Endodermal cell (in vitro differentiated cells): ENCODE measurements around the gene APBA1. TPM values are rescaled to one million over a fixed set of nuclear protein-coding genes. Genes with fewer than 3 reads are reported as not detected.

Experiments
- DNase-seq: peaks from one replicate; pipeline ENCODE4 v3.0.0-alpha.2; 2017
- H3K27ac ChIP-seq: 2 replicates; pipeline ENCODE4 v1.5.1; 2013; ENCODE audit warnings: mild to moderate bottlenecking, low read depth, low read length, moderate library complexity
- H3K27me3 ChIP-seq: 2 replicates; pipeline ENCODE4 v1.6.1; 2013; ENCODE audit warnings: mild to moderate bottlenecking, low read length, moderate library complexity; ENCODE audit not compliant: insufficient read depth, control insufficient read depth, poor library complexity, severe bottlenecking
- H3K36me3 ChIP-seq: 2 replicates; pipeline ENCODE4 v1.7.0; 2013; ENCODE audit warnings: mild to moderate bottlenecking, low read length, moderate library complexity; ENCODE audit not compliant: control insufficient read depth, insufficient read depth
- H3K4me1 ChIP-seq: one replicate; pipeline ENCODE4 v1.7.0; 2013; ENCODE audit warnings: low read length; ENCODE audit not compliant: control insufficient read depth, insufficient read depth
- H3K4me3 ChIP-seq: 2 replicates; pipeline ENCODE4 v1.5.1; 2013; ENCODE audit warnings: mild to moderate bottlenecking, low read length, moderate library complexity
- H3K9ac ChIP-seq: 2 replicates; pipeline ENCODE4 v1.6.1; 2013; ENCODE audit warnings: mild to moderate bottlenecking, low read length, moderate library complexity; ENCODE audit not compliant: poor library complexity, severe bottlenecking; ENCODE audit errors: extremely low read depth
- H3K9me3 ChIP-seq: 2 replicates; pipeline ENCODE4 v1.6.1; 2013; ENCODE audit warnings: mild to moderate bottlenecking, low read length, moderate library complexity; ENCODE audit not compliant: control insufficient read depth
- H3K27ac Mint-ChIP-seq: 2 replicates; pipeline ENCODE4 v1.8.0; 2020; ENCODE audit warnings: mixed read lengths
- H3K27me3 Mint-ChIP-seq: 2 replicates; pipeline ENCODE4 v1.8.0; 2021; ENCODE audit warnings: mild to moderate bottlenecking, mixed read lengths; ENCODE audit not compliant: insufficient read depth
- H3K36me3 Mint-ChIP-seq: 2 replicates; pipeline ENCODE4 v1.8.0; 2020; ENCODE audit warnings: low read depth, mixed read lengths
- H3K4me1 Mint-ChIP-seq: 2 replicates; pipeline ENCODE4 v1.8.0; 2020; ENCODE audit warnings: mixed read lengths
- H3K4me3 Mint-ChIP-seq: 2 replicates; pipeline ENCODE4 v1.8.0; 2020; ENCODE audit warnings: mild to moderate bottlenecking, moderate library complexity, mixed read lengths
- H3K9me3 Mint-ChIP-seq: 2 replicates; pipeline ENCODE4 v1.8.0; 2020; ENCODE audit warnings: mild to moderate bottlenecking, mixed read lengths
- CTCF ChIP-seq: fragments of 200-600 bp; sonication (generic); conservative IDR thresholded peaks from 2 replicates; pipeline ENCODE4 v1.5.0; 2021; ENCODE audit warnings: antibody characterized with exemption, mild to moderate bottlenecking
- WGBS, 2 experiments: methylation state at CpG; one replicate each; pipeline versions ENCODE4 v1.1.5 to v1.1.7; 2013; ENCODE audit warnings: missing lambda C conversion rate in 2 of 2, mixed read lengths in 1 of 2; ENCODE audit not compliant: insufficient coverage in 1 of 2, insufficient read length in 1 of 2; 5-methylcytosine and 5-hydroxymethylcytosine counted together
- total RNA-seq, 2 donors: library from RNA; stranded (reverse); fragmentation: NEBNext Ultra II Directional in 1 of 2; extraction: Animal tissue kit (Norgen Biotek cat#: 25700) in 1 of 2; gene quantifications; 2 replicates in 1 of 2; 3 replicates in 1 of 2; pipeline ENCODE4 v1.2.1, GENCODE V29; 2021

The APBA1 gene
- total RNA-seq, 2 donors from 2014 or later: 0.51 to 0.75 TPM

DNA sequence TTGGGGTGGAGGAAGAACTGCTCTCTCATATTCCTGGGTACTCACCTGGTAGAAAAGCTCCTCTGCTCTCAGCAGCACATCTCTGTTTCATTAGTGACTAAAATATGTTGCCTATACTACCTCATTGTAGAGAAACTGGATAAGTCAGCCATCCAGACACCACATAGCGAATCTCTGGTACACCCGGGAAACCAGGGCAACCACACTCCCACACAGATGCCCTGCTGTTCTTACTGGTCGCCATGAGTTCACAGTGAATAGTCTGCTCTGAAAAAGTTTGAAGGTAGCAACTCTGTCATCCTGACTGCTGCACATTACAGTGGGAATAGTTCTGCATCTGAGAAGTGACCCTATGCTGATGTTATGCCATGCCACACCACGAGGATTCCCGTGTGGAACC is 212.2 kb downstream of the APBA1 start:
- no peaks in the 10 kb centered on the region for H3K9me3 Mint-ChIP-seq
- H3K36me3 ChIP-seq: no peaks in the 10 kb centered on the region
- no peak overlapping the region for H3K27ac Mint-ChIP-seq
- H3K9me3 ChIP-seq: no peaks in the 10 kb centered on the region
- no peaks in the 10 kb centered on the region for H3K36me3 Mint-ChIP-seq
- TF ChIP-seq CTCF: no peak
- no peak overlapping the region for H3K4me3 Mint-ChIP-seq
- H3K9ac ChIP-seq: no peak overlapping the region
- 68 to 91% methylated on average over 5 of the region's 5 CpGs for WGBS, 2 experiments
- no peak for DNase-seq
- no peak overlapping the region for H3K27ac ChIP-seq
- no peaks in the 10 kb centered on the region for H3K27me3 ChIP-seq
- H3K4me1 ChIP-seq: peaks cover 3% of the 10 kb centered on the region
- H3K4me3 ChIP-seq: no peak overlapping the region
- H3K27me3 Mint-ChIP-seq: no peaks in the 10 kb centered on the region
- peaks cover 4% of the 10 kb centered on the region for H3K4me1 Mint-ChIP-seq

- Histone ChIP-seq H3K9me3 (no peaks in the 10 kb centered on the region), H3K9ac (no peak overlapping the region), H3K4me1 (peaks cover 3% of the 10 kb centered on the region), H3K36me3 (no peaks in the 10 kb centered on the region), H3K27me3 (no peaks in the 10 kb centered on the region), H3K27ac (no peak overlapping the region), H3K4me3 (no peak overlapping the region)
- no peak for DNase-seq
- Mint-ChIP-seq H3K27ac (no peak overlapping the region), H3K9me3 (no peaks in the 10 kb centered on the region), H3K4me3 (no peak overlapping the region), H3K36me3 (no peaks in the 10 kb centered on the region), H3K4me1 (no peaks in the 10 kb centered on the region), H3K27me3 (no peaks in the 10 kb centered on the region)
- 92 to 97% methylated on average over 3 of the region's 3 CpGs for whole genome bisulfite sequencing, 2 experiments
- TF ChIP-seq CTCF: no peak
Measured at GRCh38 chr9:69458176-69458575, 214.0 kb downstream of the APBA1 start.

DNA sequence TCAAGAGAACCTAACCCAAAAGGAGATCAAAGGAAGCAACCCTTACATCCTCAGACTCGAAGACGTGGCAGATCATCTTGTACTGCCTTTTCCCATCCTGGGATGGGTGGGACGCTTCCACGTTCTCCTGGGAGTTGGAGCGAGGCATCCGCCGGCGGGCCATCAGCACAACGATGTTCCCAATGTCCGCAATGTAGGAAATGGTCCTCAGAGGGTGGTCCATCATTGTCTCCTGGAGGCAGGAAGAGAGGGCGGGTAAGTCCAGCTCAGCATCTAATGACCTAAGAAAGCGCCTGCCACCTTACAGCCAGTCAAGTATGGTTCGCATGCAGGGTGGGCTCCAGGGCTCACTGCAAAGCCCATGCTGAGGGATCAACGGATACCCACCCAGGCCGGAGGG is 216.0 kb downstream of the APBA1 start:
- Mint-ChIP-seq H3K27me3 (no peaks in the 10 kb centered on the region), H3K4me1 (no peaks in the 10 kb centered on the region), H3K36me3 (no peaks in the 10 kb centered on the region), H3K9me3 (peaks cover under 1% of the 10 kb centered on the region), H3K4me3 (no peak overlapping the region), H3K27ac (no peak overlapping the region)
- Histone ChIP-seq H3K9ac (no peak overlapping the region), H3K4me1 (peaks cover 3% of the 10 kb centered on the region), H3K36me3 (no peaks in the 10 kb centered on the region), H3K27ac (no peak overlapping the region), H3K27me3 (no peaks in the 10 kb centered on the region), H3K4me3 (no peak overlapping the region), H3K9me3 (no peaks in the 10 kb centered on the region)
- peak; percentile 32 for DNase-seq
- 93 to 95% methylated on average over 14 to 15 of the region's 15 CpGs for WGBS, 2 experiments
- no peak for TF ChIP-seq CTCF
